ENCODE results near the gene TMEM14A. TPM values are rescaled to one million over a fixed set of nuclear protein-coding genes. Genes with fewer than 3 reads are reported as not detected.

TMEM14A gene
- total RNA-seq, 1 donor from 2014 or later: 6.6 TPM

GRCh38 chr6:52726741-52727535 is 56.0 kb downstream of the TMEM14A start:
- H3K9me3 Mint-ChIP-seq: no peaks in the 10 kb centered on the region
- TF ChIP-seq, protein P1, sequence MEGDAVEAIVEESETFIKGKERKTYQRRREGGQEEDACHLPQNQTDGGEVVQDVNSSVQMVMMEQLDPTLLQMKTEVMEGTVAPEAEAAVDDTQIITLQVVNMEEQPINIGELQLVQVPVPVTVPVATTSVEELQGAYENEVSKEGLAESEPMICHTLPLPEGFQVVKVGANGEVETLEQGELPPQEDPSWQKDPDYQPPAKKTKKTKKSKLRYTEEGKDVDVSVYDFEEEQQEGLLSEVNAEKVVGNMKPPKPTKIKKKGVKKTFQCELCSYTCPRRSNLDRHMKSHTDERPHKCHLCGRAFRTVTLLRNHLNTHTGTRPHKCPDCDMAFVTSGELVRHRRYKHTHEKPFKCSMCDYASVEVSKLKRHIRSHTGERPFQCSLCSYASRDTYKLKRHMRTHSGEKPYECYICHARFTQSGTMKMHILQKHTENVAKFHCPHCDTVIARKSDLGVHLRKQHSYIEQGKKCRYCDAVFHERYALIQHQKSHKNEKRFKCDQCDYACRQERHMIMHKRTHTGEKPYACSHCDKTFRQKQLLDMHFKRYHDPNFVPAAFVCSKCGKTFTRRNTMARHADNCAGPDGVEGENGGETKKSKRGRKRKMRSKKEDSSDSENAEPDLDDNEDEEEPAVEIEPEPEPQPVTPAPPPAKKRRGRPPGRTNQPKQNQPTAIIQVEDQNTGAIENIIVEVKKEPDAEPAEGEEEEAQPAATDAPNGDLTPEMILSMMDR (IDR thresholded peaks at IDR 0.05): no peak
- H3K36me3 Mint-ChIP-seq (ENCODE audit: low read depth): no peaks in the 10 kb centered on the region
- H3K27me3 Mint-ChIP-seq: no peaks in the 10 kb centered on the region
- H3K27ac Mint-ChIP-seq: no peak overlapping the region
- no peak for ATAC-seq (ENCODE audit: low read depth)
- POLR2A ChIA-PET: interaction anchor here (0.5 kb wide), 1 partner anchor 486 kb away, joined by 4 read pairs; no protein-coding TSS in a partner anchor
- DNase-seq: no peak
- peaks cover 7% of the 10 kb centered on the region for H3K4me1 Mint-ChIP-seq
- intact Hi-C loops (cut with micrococcal nuclease): no loop called here
- CTCF ChIA-PET: no interaction called here
- H3K4me3 Mint-ChIP-seq: no peak overlapping the region

DNA sequence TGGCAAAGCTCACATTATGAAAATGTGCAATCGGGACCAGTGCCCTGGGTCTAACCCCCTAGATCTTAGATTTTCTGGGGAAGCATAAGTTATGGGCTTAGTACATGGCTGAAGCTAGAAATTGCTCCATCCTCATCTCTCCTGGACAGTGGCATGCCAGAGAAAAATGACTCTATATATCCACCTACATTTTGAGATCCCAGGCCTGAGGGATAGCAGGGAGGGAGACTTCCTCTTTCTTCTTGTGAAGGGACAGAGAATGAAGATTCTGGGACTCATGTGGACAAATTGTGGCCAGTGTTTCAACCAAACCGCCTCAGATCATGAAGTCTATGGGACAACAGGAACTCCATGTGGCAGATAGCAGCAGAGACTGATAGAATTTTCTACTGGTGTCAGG is 57.0 kb downstream of the TMEM14A start:
- DNase-seq: no peak
- no peaks in the 10 kb centered on the region for H3K36me3 Mint-ChIP-seq (ENCODE audit: low read depth)
- ATAC-seq (ENCODE audit: low read depth): no peak
- ChIA-PET CTCF (no interaction called here), POLR2A (interaction anchor here (0.5 kb wide), 1 partner anchor 487 kb away, joined by 4 read pairs; no protein-coding TSS in a partner anchor)
- TF ChIP-seq, protein P1 (IDR thresholded peaks at IDR 0.05): no peak
- H3K27ac Mint-ChIP-seq: no peak overlapping the region
- H3K9me3 Mint-ChIP-seq: no peaks in the 10 kb centered on the region
- peaks cover 7% of the 10 kb centered on the region for H3K4me1 Mint-ChIP-seq
- intact Hi-C loops (cut with micrococcal nuclease): no loop called here
- H3K4me3 Mint-ChIP-seq: no peak overlapping the region
- no peaks in the 10 kb centered on the region for H3K27me3 Mint-ChIP-seq

GRCh38 chr6:52728394-52728793 is 57.5 kb downstream of the TMEM14A start:
- H3K4me1 Mint-ChIP-seq: peaks cover 7% of the 10 kb centered on the region
- H3K27me3 Mint-ChIP-seq: no peaks in the 10 kb centered on the region
- no peak overlapping the region for H3K4me3 Mint-ChIP-seq
- intact Hi-C loops (cut with micrococcal nuclease): no loop called here
- no peaks in the 10 kb centered on the region for H3K9me3 Mint-ChIP-seq
- TF ChIP-seq, protein P1 (IDR thresholded peaks at IDR 0.05): no peak
- DNase-seq: no peak
- ChIA-PET CTCF (no interaction called here), POLR2A (no interaction called here)
- H3K36me3 Mint-ChIP-seq (ENCODE audit: low read depth): no peaks in the 10 kb centered on the region
- no peak overlapping the region for H3K27ac Mint-ChIP-seq
- no peak for ATAC-seq (ENCODE audit: low read depth)

DNA sequence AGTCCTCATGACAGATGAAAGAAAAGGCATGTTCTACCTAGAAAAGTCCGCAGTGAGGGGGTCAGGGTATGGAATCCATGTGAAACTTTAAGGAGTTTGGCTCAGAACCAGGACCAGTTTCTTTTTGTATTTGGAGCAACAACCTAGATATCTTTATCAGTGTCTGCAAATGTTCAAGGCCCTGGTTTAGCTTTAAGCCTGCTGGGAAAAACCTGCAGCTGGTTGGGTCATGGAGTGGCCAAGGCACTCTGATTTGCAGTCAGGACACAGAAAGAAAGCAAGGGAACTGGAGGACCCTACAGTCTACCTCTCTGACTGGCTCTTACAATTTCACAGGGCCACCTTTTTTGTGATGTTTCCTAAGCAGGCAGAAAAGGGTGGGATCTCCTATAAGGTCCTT is 58.7 kb downstream of the TMEM14A start:
- ChIA-PET POLR2A (no interaction called here), CTCF (interaction anchor here (0.6 kb wide), 1 partner anchor 420 kb away, joined by 3 read pairs; no protein-coding TSS in a partner anchor)
- Mint-ChIP-seq H3K27ac (no peak overlapping the region), H3K27me3 (no peaks in the 10 kb centered on the region), H3K9me3 (no peaks in the 10 kb centered on the region), H3K4me3 (no peak overlapping the region), H3K4me1 (peaks cover 4% of the 10 kb centered on the region), H3K36me3 (ENCODE audit: low read depth) (no peaks in the 10 kb centered on the region)
- no peak for ATAC-seq (ENCODE audit: low read depth)
- intact Hi-C loops (cut with micrococcal nuclease): no loop called here
- TF ChIP-seq, protein P1 (IDR thresholded peaks at IDR 0.05): no peak
- no peak for DNase-seq

GRCh38 chr6:52731719-52732118 is 60.8 kb downstream of the TMEM14A start:
- DNase-seq (no peak), ATAC-seq (ENCODE audit: low read depth) (no peak)
- H3K27ac Mint-ChIP-seq: no peak overlapping the region
- no peaks in the 10 kb centered on the region for H3K27me3 Mint-ChIP-seq
- intact Hi-C loops (cut with micrococcal nuclease): no loop called here
- POLR2A ChIA-PET: no interaction called here
- no peaks in the 10 kb centered on the region for H3K9me3 Mint-ChIP-seq
- TF ChIP-seq, protein P1 (IDR thresholded peaks at IDR 0.05): no peak
- H3K4me3 Mint-ChIP-seq: no peak overlapping the region
- no peaks in the 10 kb centered on the region for H3K4me1 Mint-ChIP-seq
- CTCF ChIA-PET: no interaction called here
- H3K36me3 Mint-ChIP-seq (ENCODE audit: low read depth): no peaks in the 10 kb centered on the region
